Mesendoderm (in vitro differentiated cells): Measurements from ENCODE around the gene CMTM2.
"Not testable (repeated sequence)": the region's sequence is repeated elsewhere in the genome, so short reads cannot be mapped to it uniquely, and the experiment has no call there.

ENCODE experiments used
- DNase-seq: peaks from one replicate; pipeline ENCODE4 v3.0.0; 2013
- H2AK5ac ChIP-seq: 2 replicates; pipeline ENCODE4 v1.6.1; 2013; ENCODE audit warnings: low read length, inconsistent platforms
- H2BK120ac ChIP-seq: 2 replicates; pipeline ENCODE4 v1.6.1; 2013; ENCODE audit warnings: low read depth, mild to moderate bottlenecking, low read length, moderate library complexity, mixed read lengths
- H2BK15ac ChIP-seq: replicated peaks from 2 replicates; pipeline ENCODE4 v1.6.1; 2013; ENCODE audit warnings: low read depth, mild to moderate bottlenecking, moderate library complexity
- H2BK5ac ChIP-seq: 2 replicates; pipeline ENCODE4 v1.6.1; 2013; ENCODE audit warnings: low read length, inconsistent platforms
- H3K18ac ChIP-seq: 2 replicates; pipeline ENCODE4 v1.6.1; 2013; ENCODE audit warnings: mild to moderate bottlenecking, low read length, mixed read lengths
- H3K23ac ChIP-seq: one replicate; pipeline ENCODE4 v1.6.1; 2013; ENCODE audit warnings: low read length
- H3K27ac ChIP-seq: 2 replicates; pipeline ENCODE4 v1.5.1; 2013; ENCODE audit warnings: low read depth, mild to moderate bottlenecking, inconsistent platforms, low read length, moderate library complexity
- H3K27me3 ChIP-seq: 2 replicates; pipeline ENCODE4 v1.6.1; 2013; ENCODE audit warnings: low read length, control low read depth, mild to moderate bottlenecking, inconsistent platforms; ENCODE audit not compliant: insufficient read depth, poor library complexity
- H3K36me3 ChIP-seq: 2 replicates; pipeline ENCODE4 v1.6.1; 2013; ENCODE audit warnings: low read length, inconsistent platforms; ENCODE audit not compliant: control insufficient read depth, insufficient read depth
- H3K4ac ChIP-seq: one replicate; pipeline ENCODE4 v1.6.1; 2013; ENCODE audit warnings: low read depth, mild to moderate bottlenecking, low read length, moderate library complexity
- H3K4me1 ChIP-seq: 2 replicates; pipeline ENCODE4 v1.6.1; 2013; ENCODE audit warnings: low read depth, low read length, inconsistent platforms; ENCODE audit not compliant: control insufficient read depth
- H3K4me2 ChIP-seq: 2 replicates; pipeline ENCODE4 v1.6.1; 2013; ENCODE audit warnings: low read length
- H3K4me3 ChIP-seq: 2 replicates; pipeline ENCODE4 v1.5.1; 2013; ENCODE audit warnings: mild to moderate bottlenecking, low read length
- H3K56ac ChIP-seq: one replicate; pipeline ENCODE4 v1.6.1; 2013; ENCODE audit warnings: low read length
- H3K79me1 ChIP-seq: 2 replicates; pipeline ENCODE4 v1.6.1; 2013; ENCODE audit warnings: low read length, inconsistent platforms
- H3K79me2 ChIP-seq: 2 replicates; pipeline ENCODE4 v1.6.1; 2013; ENCODE audit warnings: mild to moderate bottlenecking, low read length; ENCODE audit not compliant: control insufficient read depth, insufficient read depth
- H3K9ac ChIP-seq: 2 replicates; pipeline ENCODE4 v1.6.1; 2013; ENCODE audit warnings: low read length, inconsistent platforms
- H4K5ac ChIP-seq: one replicate; pipeline ENCODE4 v1.6.1; 2013; ENCODE audit warnings: low read length
- H4K8ac ChIP-seq: one replicate; pipeline ENCODE4 v1.6.1; 2013; ENCODE audit warnings: low read depth, mild to moderate bottlenecking, control low read depth, low read length, moderate library complexity
- WGBS: extraction: QIAGEN DNeasy Blood & Tissue Kit; methylation state at CpG from one replicate; pipeline ENCODE4 v1.1.7; 2013; ENCODE audit warnings: low lambda C conversion rate, missing lambda C conversion rate; ENCODE audit not compliant: insufficient coverage; ENCODE audit errors: extremely low coverage; 5-methylcytosine and 5-hydroxymethylcytosine counted together

CMTM2 gene

GRCh38 chr16:66623755-66624154 is 44.5 kb downstream of the CMTM2 start:
- no peak overlapping the region for H3K4ac ChIP-seq
- no peak overlapping the region for H3K9ac ChIP-seq
- H2BK5ac ChIP-seq: no peak overlapping the region
- H2BK120ac ChIP-seq: no peak overlapping the region
- no peak overlapping the region for H3K4me3 ChIP-seq
- no peak overlapping the region for H3K56ac ChIP-seq
- H2BK15ac ChIP-seq: no peak overlapping the region
- no peaks in the 10 kb centered on the region for H3K36me3 ChIP-seq
- H3K27ac ChIP-seq: no peak overlapping the region
- no peak overlapping the region for H4K8ac ChIP-seq
- H3K23ac ChIP-seq: no peak overlapping the region
- no peak overlapping the region for H2AK5ac ChIP-seq
- H3K79me2 ChIP-seq: no peaks in the 10 kb centered on the region
- no CpG with 5 or more reads among the region's 3 CpGs for WGBS
- DNase-seq: peak; percentile 33
- H4K5ac ChIP-seq: no peak overlapping the region
- no peak overlapping the region for H3K18ac ChIP-seq
- peaks cover 12% of the 10 kb centered on the region for H3K4me1 ChIP-seq
- H3K79me1 ChIP-seq: no peaks in the 10 kb centered on the region
- no peaks in the 10 kb centered on the region for H3K27me3 ChIP-seq
- no peak overlapping the region for H3K4me2 ChIP-seq

- H4K8ac ChIP-seq, H3K36me3 ChIP-seq, H2BK15ac ChIP-seq, H3K4me2 ChIP-seq, H3K4me1 ChIP-seq, H3K18ac ChIP-seq, H2BK120ac ChIP-seq, DNase-seq, H3K9ac ChIP-seq, H4K5ac ChIP-seq, H3K23ac ChIP-seq, H3K4me3 ChIP-seq, H3K79me2 ChIP-seq, H3K79me1 ChIP-seq, H2AK5ac ChIP-seq, H3K4ac ChIP-seq, H3K56ac ChIP-seq, H3K27ac ChIP-seq, H3K27me3 ChIP-seq, H2BK5ac ChIP-seq: not testable (repeated sequence)
- WGBS: no CpG with 5 or more reads among the region's 17 CpGs
Measured at GRCh38 chr16:66627611-66628378, 48.5 kb downstream of the CMTM2 start.

GRCh38 chr16:66629856-66630255 is 50.6 kb downstream of the CMTM2 start:
- Histone ChIP-seq H3K4me3 (no peak overlapping the region), H3K4ac (no peak overlapping the region), H3K56ac (no peak overlapping the region), H2BK5ac (no peak overlapping the region), H3K9ac (no peak overlapping the region), H3K27me3 (no peaks in the 10 kb centered on the region), H3K4me2 (no peak overlapping the region), H4K8ac (no peak overlapping the region), H3K27ac (no peak overlapping the region), H3K18ac (no peak overlapping the region), H3K79me1 (no peaks in the 10 kb centered on the region), H2AK5ac (no peak overlapping the region), H3K23ac (no peak overlapping the region), H3K79me2 (no peaks in the 10 kb centered on the region), H4K5ac (no peak overlapping the region), H3K4me1 (no peaks in the 10 kb centered on the region), H2BK15ac (no peak overlapping the region), H2BK120ac (no peak overlapping the region), H3K36me3 (peaks cover 1% of the 10 kb centered on the region)
- no peak for DNase-seq
- no CpG with 5 or more reads among the region's 5 CpGs for WGBS

GRCh38 chr16:66630561-66631260 is 51.4 kb downstream of the CMTM2 start:
- H3K36me3 ChIP-seq, H2AK5ac ChIP-seq, DNase-seq, H4K8ac ChIP-seq, H3K27ac ChIP-seq, H2BK120ac ChIP-seq, H3K4me1 ChIP-seq, H3K4me3 ChIP-seq, H3K4me2 ChIP-seq, H3K79me2 ChIP-seq, H3K18ac ChIP-seq, H3K79me1 ChIP-seq, H3K23ac ChIP-seq, H2BK15ac ChIP-seq, H3K4ac ChIP-seq, H3K56ac ChIP-seq, H3K9ac ChIP-seq, H3K27me3 ChIP-seq, H2BK5ac ChIP-seq, H4K5ac ChIP-seq: not testable (repeated sequence)
- no CpG with 5 or more reads among the region's 49 CpGs for WGBS

GRCh38 chr16:66631558-66631957 is 52.3 kb downstream of the CMTM2 start:
- H3K27ac ChIP-seq, H3K18ac ChIP-seq, H2BK15ac ChIP-seq, H3K4me1 ChIP-seq, H3K79me2 ChIP-seq, H3K4me3 ChIP-seq, H3K9ac ChIP-seq, H3K4ac ChIP-seq, H2BK120ac ChIP-seq, H4K5ac ChIP-seq, H2AK5ac ChIP-seq, H3K56ac ChIP-seq, DNase-seq, H3K27me3 ChIP-seq, H3K4me2 ChIP-seq, H2BK5ac ChIP-seq, H3K36me3 ChIP-seq, H3K79me1 ChIP-seq, H4K8ac ChIP-seq, H3K23ac ChIP-seq: not testable (repeated sequence)
- no CpG with 5 or more reads among the region's 4 CpGs for WGBS
